Prostate gland (tissue), 2 donors: Measurements from ENCODE around the gene PCSK6.

Source experiments
- CTCF ChIP-seq, 4 experiments: fragments of 200-600 bp in 2 of 4; fragments of 450-650 bp in 2 of 4; sonication (generic) in 2 of 4; IDR thresholded peaks; 1 replicate in 3 of 4; 2 replicates in 1 of 4; pipeline ENCODE4 v1.5.1; 2016 to 2019; ENCODE audit warnings: antibody characterized with exemption in 4 of 4, mild to moderate bottlenecking in 2 of 4, moderate library complexity in 2 of 4
- POLR2A ChIP-seq: fragments of 450-650 bp; IDR thresholded peaks from one replicate; pipeline ENCODE4 v1.6.1; 2016; ENCODE audit warnings: antibody characterized with exemption, mild to moderate bottlenecking
- POLR2AphosphoS5 ChIP-seq: sonication (generic); formaldehyde crosslinking; IDR thresholded peaks from one replicate; pipeline ENCODE4 v1.6.1; 2017; ENCODE audit warnings: antibody characterized with exemption

GRCh38 chr15:101483462-101483861, 6.0 kb downstream of the PCSK6 start:
- no peak for TF ChIP-seq CTCF (IDR thresholded peaks at IDR 0.05)
- TF ChIP-seq POLR2AphosphoS5 = no peak
- TF ChIP-seq POLR2A = no peak
